ENCODE measurements around the gene ADCY7.
"Not testable (repeated sequence)": the region's sequence is repeated elsewhere in the genome, so short reads cannot be mapped to it uniquely, and the experiment has no call there.

Gene ADCY7

DNA sequence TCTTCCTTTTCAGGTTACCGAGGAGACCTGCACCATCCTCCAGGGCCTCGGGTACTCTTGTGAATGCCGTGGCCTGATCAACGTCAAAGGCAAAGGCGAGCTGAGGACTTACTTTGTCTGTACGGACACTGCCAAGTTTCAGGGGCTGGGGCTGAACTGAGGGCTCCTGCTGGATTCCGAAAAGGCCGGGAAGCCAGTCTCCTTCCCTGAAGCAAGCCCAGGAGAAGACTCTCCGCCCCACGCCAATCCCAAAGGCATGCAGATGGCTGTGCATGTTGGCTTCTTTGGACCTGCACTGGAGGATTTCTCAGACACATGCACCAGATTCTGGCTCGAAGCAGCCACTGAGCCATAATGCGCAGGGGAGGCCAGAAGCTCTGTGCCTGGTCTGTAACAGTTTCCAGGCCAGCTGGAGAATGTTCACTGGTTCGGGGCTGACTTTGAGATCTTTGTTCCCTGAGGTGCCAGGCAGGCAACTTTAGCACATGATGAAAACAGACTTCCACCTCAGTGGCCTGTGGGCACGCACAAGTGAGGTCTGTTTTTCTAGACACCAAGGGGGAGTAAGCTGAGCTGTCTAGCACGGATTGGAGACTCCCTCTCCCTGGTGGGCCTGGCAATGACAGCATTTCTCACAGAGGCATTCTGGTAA is 49.1 kb downstream of the ADCY7 start:
- no peak for DNase-seq

DNA sequence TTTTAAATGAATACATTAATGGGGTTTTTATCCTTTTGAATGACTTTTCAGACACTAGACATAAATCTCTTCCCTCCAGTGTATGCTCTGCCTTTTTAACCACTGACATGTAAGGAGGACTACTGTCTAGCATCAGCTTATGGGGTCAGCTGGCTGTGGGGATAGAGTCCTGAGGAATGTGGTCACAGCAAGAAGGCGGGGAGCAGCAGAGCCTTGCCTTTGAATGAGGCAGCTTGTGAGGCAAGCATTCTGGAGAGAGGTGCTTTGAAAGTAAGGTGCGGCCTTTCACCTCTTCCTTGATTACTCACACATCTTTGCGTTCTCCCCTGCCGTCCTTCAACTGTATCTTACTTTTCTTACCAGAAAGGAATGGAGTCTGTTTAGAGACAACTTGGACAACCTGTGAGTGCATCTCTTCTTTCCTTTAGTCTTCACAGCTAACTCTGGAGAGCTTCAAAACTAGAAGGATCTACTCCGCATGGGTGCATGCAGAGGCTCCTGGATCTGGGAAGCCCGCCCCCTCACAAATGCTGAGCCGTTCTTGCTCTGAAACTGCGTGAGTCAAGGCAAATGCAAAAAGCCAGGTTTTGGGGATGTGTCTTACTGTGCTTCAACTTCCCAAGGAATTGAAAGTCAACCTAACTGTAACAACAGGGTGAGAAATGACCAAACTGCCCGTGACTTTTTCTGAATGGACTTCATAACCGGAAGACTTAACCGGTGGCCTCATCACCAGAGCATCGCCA is 49.9 kb downstream of the ADCY7 start:
- no peak for DNase-seq

DNA sequence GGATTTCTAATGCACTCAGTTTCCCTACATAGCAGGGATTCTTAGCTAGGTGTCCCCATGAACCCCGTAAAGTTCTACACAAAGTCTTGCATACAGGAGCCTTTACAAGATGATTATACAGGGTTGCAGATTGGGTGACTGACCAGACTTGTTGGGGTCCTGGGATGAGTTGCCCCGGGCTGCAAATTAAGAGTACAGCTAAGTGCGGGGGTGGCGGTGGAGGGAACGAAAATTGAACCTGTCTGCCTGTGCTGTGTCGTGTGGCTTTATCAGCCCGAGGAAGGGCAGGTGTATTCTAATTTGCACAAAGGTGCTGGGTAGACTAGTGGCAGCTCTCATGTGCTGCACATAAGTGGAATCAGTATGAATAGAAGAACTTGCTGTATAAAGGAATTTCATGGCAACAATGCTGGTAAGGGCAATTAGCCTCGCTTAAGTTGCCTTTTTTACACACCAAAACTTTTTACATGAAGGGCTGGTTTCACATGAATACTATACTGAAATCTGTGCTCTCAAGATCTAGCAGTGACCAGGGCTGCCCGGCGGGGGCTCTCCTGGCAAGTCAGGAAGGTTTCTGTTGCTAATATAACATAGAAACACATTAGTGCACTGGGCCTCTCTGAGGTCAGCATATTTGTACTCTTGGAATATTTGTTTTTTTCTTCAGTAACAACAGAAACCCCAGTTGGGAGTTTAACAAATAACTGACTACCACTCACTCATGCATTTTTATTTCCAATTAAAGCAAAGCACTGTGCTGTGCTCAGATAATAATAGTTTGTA is 50.7 kb downstream of the ADCY7 start:
- no peak for DNase-seq

DNA sequence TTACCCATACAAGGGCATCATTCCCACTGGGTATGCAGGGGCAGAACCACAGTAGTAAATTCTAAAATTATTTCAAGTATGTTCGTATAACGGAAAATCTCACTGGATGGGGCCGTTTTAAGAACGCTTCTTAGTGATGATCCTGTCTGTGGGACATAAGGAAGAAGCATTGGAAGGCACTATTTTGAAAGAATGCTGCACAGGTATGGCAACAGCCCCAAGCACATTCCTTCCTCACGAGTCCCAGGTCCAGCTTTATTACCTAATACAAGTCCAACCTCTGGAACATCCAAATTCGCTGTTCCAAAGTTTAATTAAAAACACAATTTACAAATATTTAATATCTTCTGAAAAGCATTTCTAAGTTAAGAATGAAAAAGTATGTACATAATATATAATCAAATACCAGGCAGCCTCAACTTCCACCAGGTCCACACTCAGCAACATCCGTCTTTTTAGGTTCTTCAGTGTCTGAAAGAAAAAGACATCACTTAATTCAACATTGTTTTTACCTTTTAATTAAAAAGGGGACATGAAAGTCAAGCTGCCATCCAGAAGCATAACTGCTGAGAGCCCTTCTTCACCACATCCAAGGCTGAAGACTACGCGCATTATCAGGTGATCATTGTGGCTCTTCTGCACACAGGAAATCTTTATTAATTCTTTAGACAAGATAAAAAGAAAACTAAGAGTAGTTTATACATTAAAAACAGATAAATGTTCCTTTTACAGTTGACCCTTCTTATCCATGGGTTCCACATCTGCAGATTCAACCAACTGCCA is 52.6 kb downstream of the ADCY7 start:
- no peak for DNase-seq

DNA sequence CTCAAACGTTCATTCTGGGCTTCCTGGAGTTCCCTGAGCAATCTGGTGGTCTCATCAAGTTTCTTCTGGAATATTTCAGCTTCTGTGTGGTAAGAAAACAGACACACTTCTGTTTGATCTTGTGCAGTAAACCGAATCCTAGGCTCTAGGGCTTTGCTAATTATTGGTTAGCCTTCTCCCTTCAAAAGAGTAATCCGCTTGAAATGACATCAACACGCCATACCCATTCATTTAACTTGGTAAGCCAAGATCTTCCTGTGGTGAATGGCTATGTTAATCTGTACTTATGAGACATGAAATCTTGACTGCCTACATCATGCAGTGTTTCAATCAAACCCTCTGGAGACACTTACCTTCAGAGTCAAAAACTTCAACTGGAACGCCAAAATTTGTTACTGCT is 54.0 kb downstream of the ADCY7 start:
- DNase-seq: no peak

DNA sequence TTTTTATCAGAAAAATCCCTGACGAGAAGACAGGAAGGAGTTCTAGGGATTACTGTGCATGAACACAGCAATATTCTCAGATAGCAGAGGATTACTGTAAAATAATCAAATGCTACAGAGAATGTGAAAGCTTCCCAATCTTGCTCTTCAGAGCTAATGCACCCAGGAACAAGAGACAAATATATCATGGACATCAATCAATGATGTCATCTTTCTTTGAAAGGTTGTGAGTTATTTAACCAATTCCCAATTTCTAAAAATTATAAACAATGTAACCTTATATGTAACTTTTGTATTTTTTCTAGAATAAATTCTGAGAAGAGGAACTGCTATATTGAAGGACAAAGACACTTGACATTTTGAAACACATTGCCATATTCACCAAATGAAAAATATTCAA is 56.0 kb downstream of the ADCY7 start:
- DNase-seq: no peak

DNA sequence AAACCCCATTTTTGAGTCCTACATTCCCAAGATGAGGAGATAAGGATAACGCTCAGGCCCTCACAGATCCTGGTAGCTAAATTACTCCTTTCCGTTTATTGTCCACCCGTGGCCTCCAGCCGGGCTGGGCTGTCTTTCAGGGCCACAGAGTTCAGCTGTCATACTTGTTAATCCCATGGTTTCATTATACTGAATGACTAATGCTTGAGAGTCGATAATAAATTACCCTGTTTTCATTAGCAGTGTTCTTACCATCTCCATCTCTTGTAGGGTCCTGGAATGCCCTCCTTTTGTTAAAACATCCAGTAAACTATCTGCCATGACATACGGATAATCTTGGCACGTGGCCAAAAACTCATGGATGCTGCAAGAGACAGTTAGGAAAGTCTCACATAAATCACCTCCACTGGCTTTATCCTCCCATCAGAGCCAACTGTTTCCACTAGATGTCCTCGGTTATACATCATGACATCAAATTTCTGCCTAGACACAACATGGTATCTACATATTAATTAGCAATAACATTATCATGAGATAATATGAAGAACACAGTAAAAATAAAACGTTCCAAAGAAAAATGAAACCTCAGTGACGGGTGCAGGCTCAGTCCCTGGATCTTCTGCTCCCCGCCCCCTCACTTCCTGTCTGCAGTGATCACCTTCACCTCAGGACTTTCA is 57.1 kb downstream of the ADCY7 start:
- DNase-seq: peak; percentile 14

DNA sequence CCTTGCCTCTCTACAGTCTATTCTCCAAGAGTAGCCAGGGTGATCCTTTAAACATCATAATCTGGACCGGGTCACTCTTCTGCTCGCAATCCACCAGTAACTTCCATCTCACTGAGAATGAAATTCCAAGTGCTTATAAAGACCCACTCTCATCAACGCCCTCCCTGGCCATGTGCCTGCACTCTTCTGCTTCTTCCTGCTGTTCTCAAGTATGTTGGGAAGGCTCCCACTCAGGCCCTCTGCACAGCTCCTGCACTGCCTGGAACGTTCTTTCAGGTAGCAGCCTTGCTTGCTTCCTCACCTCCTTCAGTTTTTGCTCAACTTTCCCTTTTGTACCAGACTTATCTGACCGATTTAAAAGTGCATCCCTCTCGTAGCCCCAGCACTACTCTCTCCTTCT is 58.0 kb downstream of the ADCY7 start:
- DNase-seq: no peak

DNA sequence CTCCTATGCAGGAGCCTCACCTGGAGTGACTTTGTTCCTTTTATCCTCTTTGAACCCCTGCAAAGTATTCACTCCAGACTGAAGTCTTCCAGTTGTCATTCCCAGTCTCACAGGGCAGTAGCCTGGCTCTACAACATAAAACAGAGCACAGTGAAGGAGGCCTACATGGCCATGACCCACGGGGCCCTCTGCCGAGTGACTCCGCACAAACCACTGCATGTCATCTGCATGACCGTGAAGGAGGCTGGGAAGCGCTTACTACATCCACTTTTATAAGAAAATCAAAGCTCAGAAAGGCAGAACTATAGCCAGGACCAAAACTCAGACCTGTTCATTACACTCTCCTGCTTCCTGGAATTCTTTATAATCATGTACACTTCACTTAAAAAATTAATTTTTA is 59.9 kb downstream of the ADCY7 start:
- no peak for DNase-seq

DNA sequence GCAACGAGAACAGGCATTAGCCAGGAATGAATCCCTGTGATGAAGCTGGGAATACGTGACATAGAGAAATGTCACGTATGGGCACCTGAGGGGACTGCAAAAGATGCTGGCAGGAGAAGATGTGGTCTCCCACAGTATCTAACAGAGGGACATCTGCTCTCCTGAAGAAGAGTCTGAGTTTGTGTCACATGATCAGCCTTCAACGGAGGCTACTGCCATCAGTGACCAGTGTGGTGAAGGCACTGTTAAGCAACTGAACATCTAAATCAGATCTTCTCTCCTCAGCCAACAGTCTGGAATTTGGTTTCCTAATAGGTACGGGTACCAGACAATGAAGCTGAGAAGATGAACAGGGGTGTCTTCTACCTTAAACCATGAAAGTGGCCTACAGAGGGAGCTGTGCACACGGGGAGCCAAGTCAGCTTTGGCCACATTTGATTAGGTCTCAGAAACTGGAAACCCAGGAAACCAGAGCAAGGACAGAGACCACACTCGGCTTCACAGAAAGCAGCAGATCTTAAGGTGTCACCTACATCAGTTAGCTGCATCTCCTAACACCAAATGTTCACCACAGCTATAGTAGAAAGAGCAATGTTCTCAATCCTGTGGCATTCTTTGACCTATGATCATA is 60.6 kb downstream of the ADCY7 start:
- DNase-seq: no peak

DNA sequence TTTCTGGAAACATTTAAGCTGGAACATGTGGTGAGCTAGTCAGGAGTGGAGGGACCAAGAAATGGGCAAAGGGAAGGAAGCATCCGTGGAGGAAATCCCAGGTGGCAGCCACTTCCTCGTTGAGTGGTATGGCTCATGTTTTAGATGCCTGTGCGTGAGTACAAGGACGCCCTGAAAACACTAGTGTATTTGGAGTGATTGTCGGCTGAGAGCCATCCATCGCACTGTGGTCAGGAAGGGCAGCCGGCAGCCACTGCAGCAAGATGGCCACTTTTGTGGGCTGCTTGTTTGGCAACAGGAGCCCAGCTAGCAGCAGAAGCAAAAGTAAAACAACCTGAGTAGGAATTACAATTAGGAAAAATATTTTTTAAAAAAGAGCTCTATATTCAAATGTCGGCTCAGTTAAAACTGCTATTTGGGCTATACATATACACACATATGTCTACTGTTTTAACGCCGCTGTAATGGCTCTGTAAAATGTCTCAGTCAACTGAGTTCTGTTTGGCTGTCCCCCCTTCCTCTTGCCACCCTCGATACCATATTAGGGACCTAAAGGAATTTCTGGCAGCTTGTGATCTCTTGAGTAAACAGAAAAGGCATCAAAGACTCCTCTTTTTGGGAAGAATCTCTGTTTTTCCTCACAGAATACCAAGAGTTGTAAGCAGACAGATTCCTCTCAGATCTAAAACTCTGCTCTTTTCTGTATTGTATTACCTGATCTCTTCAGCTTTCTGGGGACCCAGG is 63.3 kb downstream of the ADCY7 start:
- DNase-seq: no peak

DNA sequence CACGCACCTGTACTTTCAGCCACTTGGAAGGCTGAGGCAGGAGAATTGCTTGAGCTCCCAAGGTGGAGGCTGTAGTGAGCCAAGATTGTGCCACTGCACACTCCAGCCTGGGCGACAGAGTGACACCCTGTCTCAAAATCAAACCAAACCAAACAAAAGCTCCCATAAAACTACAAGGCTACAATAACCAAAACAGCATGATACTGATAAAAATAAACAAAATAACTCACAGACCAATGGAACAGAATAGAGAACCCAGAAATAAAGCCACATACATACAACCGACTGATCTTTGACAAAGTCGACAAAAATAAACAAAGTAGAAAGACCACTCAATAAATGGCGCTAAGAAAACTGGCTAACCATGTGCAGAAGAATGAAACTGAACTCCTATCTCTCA is 65.2 kb downstream of the ADCY7 start:
- no peak for DNase-seq

DNA sequence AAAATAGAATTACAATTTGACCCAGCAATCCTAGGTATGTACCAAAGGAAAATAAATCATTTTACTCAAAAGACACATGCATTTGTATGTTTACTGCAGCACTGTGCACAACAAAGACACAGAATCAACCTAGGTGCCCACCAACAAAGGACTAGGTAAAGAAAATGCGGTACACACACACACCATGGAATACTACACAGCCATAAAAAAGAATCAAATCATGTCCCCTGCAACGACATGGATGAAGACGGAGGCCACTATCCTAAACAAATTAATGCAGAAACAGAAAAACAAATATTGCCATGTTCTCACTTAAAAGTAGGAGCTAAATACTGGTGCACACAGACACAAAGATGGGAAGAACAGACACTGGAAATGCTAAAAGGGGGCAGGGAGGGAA is 66.2 kb downstream of the ADCY7 start:
- no peak for DNase-seq

DNA sequence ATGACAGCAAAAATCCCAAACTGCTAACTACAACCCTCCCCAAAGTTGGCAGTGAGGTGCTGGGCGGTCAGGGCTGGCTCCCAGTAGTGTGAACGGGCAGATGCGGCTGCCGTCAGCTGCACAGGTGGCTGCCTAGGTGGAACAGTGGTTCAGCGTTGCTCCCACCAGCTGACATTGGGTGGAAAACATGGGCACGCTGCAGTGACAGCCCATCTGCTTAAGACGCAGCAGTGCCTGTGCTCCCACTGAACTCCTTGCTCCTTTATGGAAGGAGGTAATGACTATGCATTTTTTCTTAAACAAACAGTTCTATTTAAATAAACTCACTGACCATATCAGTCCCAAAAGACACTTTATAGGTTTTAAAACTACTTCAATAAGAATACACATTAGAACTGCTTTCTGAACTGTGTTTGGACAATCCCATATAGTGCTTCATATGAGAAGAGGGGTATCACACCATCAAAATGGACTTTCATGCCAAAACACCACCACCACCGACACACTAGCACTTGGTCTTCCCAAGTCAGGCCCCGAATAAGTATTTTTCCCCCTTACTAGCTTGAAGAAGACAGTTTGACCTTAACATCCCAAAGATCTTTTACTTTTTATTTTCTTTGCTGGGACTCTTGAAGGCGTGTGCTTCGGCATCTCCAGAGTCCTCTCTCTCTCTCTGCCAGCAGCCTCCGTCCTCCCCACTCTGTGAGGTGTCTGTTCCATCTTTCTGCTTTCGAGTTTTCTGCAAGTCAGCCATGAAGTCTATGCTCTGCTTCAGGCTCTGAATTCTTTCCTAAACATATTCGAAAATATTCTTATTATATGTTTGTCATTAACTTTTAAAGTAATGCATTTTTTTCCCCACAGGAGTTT is 68.0 kb downstream of the ADCY7 start:
- no peak for DNase-seq

DNA sequence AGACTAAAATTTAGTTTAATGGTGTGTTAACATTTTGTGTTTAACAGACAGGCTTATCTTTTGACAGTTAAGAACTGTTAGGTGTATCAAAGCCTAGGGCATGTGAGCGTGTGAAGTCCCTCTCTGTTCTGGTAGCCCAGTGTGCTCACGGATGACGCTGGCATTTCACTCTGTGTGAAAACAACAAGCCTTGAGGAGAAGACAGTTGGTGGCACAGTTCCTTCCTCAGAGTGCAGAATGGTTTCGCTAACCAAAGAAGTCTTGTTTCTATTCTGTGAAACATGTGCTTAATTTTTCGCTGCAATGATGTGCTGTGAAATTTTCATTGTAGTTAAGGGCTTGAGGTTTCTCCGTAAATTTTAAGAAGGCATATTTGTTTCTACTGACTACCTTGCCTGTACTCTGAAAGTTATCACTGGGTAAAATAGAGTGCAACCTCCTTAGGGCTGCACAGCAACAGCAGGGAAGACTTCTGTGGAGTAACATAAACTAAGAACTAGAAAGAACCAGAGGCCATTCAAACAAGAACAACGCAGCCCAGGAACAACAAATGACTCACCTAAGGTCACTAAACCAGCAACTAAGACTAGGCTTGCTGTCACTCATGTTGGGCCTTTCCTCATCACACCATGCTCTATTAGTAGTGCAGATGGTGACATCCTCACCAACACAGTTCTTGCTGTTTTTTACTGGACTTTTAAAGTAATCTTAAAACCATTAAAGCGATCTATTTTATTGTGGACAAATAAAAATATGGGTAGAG is 69.0 kb downstream of the ADCY7 start:
- DNase-seq: no peak

DNA sequence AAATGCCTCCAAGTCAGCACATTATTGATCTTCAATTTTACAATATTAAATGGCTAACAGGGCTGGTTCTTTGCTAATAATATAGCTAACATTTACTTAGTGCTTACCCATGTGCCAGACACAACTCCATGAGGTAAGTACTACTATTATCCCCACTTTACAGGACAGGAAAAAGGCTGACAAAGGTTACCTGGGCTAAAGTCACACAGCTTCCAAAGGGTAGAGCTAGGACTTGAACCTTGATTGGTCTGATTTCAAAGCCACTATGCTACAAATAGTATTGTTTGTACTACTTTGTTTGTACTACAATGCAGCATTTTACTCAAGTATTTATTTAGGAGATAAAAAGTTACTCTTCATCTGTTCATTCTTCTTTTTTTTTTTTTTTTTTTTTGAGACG is 70.5 kb downstream of the ADCY7 start:
- DNase-seq: no peak

DNA sequence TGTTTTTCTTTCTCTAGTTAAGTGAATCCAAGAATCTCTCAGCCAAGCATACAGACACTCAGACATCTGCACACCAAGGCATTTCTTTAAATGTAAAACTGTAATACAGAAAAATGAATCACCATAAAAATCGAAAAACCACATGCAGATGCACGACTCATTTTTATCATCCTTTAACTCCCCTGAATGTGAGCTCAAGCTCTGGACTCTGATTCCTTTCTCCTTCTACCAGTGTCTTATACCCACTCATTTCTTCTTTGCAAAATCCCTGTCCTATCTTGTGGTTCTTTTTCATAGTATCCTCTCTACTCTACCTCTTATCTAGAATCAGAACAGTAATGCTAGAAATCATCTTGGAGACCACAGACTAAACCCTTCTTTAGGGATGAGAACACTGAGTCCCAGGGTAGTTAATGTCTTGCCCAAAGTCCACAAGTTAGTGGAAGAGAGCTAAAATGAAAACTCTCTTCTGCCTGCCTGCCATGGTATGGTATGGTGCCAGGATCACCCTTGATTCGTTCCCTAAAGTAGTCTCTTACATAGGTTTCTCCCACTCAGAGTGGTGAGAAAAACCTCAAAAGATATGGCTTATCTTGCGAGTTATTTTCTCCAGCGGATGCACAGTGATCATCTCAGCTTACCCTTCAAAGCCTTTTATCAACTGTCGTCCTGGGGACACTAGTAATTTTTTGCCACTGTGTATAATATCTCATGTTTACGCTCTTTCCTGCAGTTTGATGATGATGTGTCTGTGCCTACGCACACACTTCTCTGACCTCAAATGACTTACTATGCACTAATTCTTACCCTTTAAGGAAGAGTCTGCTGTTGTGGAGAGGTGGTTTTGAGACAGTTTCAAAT is 72.2 kb downstream of the ADCY7 start:
- no peak for DNase-seq

DNA sequence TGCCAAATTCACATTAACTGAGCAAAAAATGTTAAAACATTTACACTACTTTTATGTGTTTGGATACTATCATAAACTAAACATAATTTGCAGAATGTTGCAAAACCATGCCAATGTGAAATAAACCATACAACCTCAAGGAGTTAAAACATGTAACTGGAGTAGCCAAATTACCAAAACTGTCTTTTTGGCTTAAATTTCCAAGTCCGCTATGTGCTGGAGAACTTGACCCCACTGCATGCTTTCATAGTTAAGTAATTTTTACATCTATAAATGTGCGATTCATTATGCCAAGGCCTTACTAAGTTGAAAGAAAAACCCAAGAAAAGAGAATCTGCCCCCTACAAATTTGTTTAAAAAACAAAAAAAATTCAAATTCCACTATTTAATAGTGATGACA is 74.2 kb downstream of the ADCY7 start:
- no peak for DNase-seq

DNA sequence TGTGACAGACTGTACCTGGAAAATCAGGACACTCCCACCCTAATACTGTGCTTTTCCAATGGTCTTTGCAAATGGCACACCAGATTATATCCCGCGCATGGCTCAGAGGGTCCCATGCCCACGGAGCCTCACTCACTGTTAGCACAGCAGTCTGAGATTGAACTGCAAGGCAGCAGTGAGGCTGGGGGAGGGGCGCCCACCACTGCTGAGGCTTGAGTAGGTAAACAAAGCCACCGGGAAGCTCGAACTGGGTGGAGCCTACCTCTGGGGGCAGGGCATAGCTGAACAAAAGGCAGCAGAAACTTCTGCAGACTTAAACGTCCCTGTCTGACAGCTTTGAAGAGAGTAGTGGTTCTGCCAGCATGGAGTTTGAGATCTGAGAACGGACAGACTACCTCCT is 77.2 kb downstream of the ADCY7 start:
- DNase-seq: not testable (repeated sequence)
